Caco-2 (cell line): ENCODE measurements around the gene BEST1. TPM values are rescaled to one million over a fixed set of nuclear protein-coding genes. Genes with fewer than 3 reads are reported as not detected.

ENCODE experiments used
- BruUV-seq: library from RNA; stranded (reverse); fragments of 400-500 nt; replicated peaks from 2 replicates; lab custom pipeline; 2021; lab: Mats Ljungman, UMichigan
- CTCF ChIA-PET: fragments of 300-600 bp; sonication (Branson Sonifier 250); formaldehyde crosslinking; loops from one replicate; lab custom pipeline; 2022; ENCODE audit warnings: antibody characterized with exemption; lab: Charles Lee
- POLR2A ChIA-PET: fragments of 300-600 bp; sonication (Branson Sonifier 250); formaldehyde crosslinking; loops from one replicate; lab custom pipeline; 2022; ENCODE audit warnings: antibody characterized with exemption; lab: Charles Lee
- DNase-seq, 2 experiments: peaks; one replicate each; pipeline versions ENCODE4 v3.0.0 to v3.0.0-alpha.2; 2020 to 2022
- H3K27me3 ChIP-seq: replicated peaks from 2 replicates; pipeline ENCODE4 v1.6.0; 2011; ENCODE audit warnings: low read length; ENCODE audit not compliant: control insufficient read depth, insufficient read depth
- H3K36me3 ChIP-seq: 2 replicates; pipeline ENCODE4 v1.5.1; 2011; ENCODE audit warnings: low read length; ENCODE audit not compliant: control insufficient read depth, insufficient read depth
- H3K4me1 ChIP-seq: fragments of 250-450 bp; sonication (Bioruptor Pico); 2 replicates; pipeline ENCODE4 v1.5.1; 2020; ENCODE audit warnings: mild to moderate bottlenecking
- H3K4me3 ChIP-seq: 2 replicates; pipeline ENCODE4 v1.5.1; 2011; ENCODE audit warnings: low read depth, mild to moderate bottlenecking, control low read depth, low read length
- H3K9me3 ChIP-seq: fragments of 250-450 bp; sonication (Bioruptor Pico); 2 replicates; pipeline ENCODE4 v1.5.1; 2020; ENCODE audit warnings: mild to moderate bottlenecking, moderate library complexity
- H3K27ac Mint-ChIP-seq: one replicate; pipeline ENCODE4 v1.8.0; 2022; ENCODE audit warnings: mixed read lengths; ENCODE audit not compliant: unreplicated experiment
- H3K27me3 Mint-ChIP-seq: one replicate; pipeline ENCODE4 v1.8.0; 2022; ENCODE audit warnings: mixed read lengths; ENCODE audit not compliant: insufficient read depth, unreplicated experiment
- H3K36me3 Mint-ChIP-seq: one replicate; pipeline ENCODE4 v1.8.0; 2022; ENCODE audit warnings: mild to moderate bottlenecking, mixed read lengths; ENCODE audit not compliant: insufficient read depth, unreplicated experiment
- H3K4me1 Mint-ChIP-seq: one replicate; pipeline ENCODE4 v1.8.0; 2022; ENCODE audit warnings: low read depth, mixed read lengths; ENCODE audit not compliant: unreplicated experiment
- H3K4me3 Mint-ChIP-seq: one replicate; pipeline ENCODE4 v1.8.0; 2022; ENCODE audit warnings: mild to moderate bottlenecking, moderate library complexity, mixed read lengths; ENCODE audit not compliant: unreplicated experiment
- H3K9me3 Mint-ChIP-seq: one replicate; pipeline ENCODE4 v1.8.0; 2022; ENCODE audit warnings: mixed read lengths; ENCODE audit not compliant: unreplicated experiment
- intact Hi-C: fragments of 100-400 bp; cut with micrococcal nuclease; formaldehyde crosslinking; loops from one replicate; pipeline ENCODE4 v1.10.0; 2022; ENCODE audit not compliant: unreplicated experiment
- total RNA-seq: library from RNA; stranded (reverse); gene quantifications from 2 replicates; pipeline ENCODE4 v1.2.3, GENCODE V29; 2022
- TF ChIP-seq, protein P1 (sequence below), 2 experiments: fragments of 200-600 bp in 1 of 2; IDR thresholded peaks; 1 replicate in 1 of 2; 2 replicates in 1 of 2; pipeline versions ENCODE4 v1.5.1 to v1.8.0; 2011 to 2022; ENCODE audit warnings: antibody characterized with exemption in 1 of 2, control low read depth in 1 of 2, inconsistent platforms in 1 of 2, low read depth in 1 of 2, low read length in 1 of 2, mild to moderate bottlenecking in 1 of 2, moderate library complexity in 1 of 2; ENCODE audit not compliant: insufficient read depth in 1 of 2, severe bottlenecking in 1 of 2, unreplicated experiment in 1 of 2

The BEST1 gene
- total RNA-seq, 1 experiment from 2014 or later = 6.7 TPM

DNA sequence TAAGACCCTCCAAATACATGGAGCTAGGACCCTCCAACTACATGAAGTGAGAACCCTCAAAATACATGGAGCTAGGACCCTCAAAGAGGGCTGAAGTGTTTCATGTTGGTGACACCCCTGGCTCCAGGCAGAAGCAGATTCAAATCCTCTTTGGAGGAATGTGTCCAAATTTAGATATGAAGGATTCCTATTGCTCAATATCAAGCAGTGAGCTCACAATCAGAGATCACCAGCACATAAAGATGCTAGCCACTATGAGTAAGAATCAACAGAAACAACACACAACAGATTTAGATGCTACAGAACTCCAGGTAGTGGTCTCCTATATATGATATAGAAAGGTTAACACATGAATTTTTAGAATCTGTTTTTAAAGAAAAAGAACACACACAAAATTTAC, 21.5 kb upstream of the BEST1 start:
- Histone ChIP-seq H3K36me3 (no peaks in the 10 kb centered on the region), H3K9me3 (0 out of 2 replicates have a peak, but pooled peaks cover 5% of the 10 kb centered on the region), H3K27me3 (no peaks in the 10 kb centered on the region), H3K4me1 (peaks cover 20% of the 10 kb centered on the region), H3K4me3 (no peak overlapping the region)
- Mint-ChIP-seq H3K27ac (no peak overlapping the region), H3K36me3 (peaks cover 4% of the 10 kb centered on the region), H3K4me1 (peaks cover 22% of the 10 kb centered on the region), H3K27me3 (no peaks in the 10 kb centered on the region), H3K9me3 (peaks cover 10% of the 10 kb centered on the region), H3K4me3 (no peak overlapping the region)
- CTCF ChIA-PET = interaction anchor here (0.6 to 1.4 kb wide), 3 partner anchors 30 to 265 kb away, joined by 3 to 6 read pairs (median 5); no protein-coding TSS in a partner anchor
- no peak for DNase-seq
- BruUV-seq = no TSS peak
- TF ChIP-seq, protein P1, sequence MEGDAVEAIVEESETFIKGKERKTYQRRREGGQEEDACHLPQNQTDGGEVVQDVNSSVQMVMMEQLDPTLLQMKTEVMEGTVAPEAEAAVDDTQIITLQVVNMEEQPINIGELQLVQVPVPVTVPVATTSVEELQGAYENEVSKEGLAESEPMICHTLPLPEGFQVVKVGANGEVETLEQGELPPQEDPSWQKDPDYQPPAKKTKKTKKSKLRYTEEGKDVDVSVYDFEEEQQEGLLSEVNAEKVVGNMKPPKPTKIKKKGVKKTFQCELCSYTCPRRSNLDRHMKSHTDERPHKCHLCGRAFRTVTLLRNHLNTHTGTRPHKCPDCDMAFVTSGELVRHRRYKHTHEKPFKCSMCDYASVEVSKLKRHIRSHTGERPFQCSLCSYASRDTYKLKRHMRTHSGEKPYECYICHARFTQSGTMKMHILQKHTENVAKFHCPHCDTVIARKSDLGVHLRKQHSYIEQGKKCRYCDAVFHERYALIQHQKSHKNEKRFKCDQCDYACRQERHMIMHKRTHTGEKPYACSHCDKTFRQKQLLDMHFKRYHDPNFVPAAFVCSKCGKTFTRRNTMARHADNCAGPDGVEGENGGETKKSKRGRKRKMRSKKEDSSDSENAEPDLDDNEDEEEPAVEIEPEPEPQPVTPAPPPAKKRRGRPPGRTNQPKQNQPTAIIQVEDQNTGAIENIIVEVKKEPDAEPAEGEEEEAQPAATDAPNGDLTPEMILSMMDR (IDR thresholded peaks at IDR 0.05; ENCODE audit: insufficient read depth in 1 of 2, low read depth in 1 of 2, low read length in 1 of 2, severe bottlenecking in 1 of 2, unreplicated experiment in 1 of 2) = no peak
- intact Hi-C loops = no loop called here
- POLR2A ChIA-PET = interaction anchor here (0.5 to 0.7 kb wide), 2 partner anchors 9 to 112 kb away, joined by 3 read pairs; partner anchors contain the start of gene FADS1

DNA sequence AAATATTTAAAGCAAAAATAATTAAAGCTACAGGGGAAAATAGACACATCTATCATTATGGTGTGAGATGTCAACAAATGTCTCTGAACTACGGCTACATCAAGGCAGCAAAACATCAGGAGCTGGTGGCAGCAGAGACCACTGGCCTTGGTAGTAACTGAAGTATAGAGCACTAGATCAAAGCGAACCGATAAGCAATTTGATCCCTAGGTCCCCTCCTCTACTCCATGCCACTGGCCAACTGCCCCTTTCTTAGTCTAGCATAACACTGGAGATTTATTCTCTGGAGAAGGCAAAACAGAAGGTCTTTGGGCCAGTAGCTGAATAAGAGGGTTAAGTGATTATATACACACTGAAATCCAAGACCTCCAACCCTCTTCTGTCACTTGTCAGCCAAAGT, 19.2 kb upstream of the BEST1 start:
- intact Hi-C loops = no loop called here
- TF ChIP-seq, protein P1 (IDR thresholded peaks at IDR 0.05; ENCODE audit: insufficient read depth in 1 of 2, low read depth in 1 of 2, low read length in 1 of 2, severe bottlenecking in 1 of 2, unreplicated experiment in 1 of 2) = no peak
- Mint-ChIP-seq H3K9me3 (peaks cover 16% of the 10 kb centered on the region), H3K4me3 (no peak overlapping the region), H3K36me3 (no peaks in the 10 kb centered on the region), H3K27ac (no peak overlapping the region), H3K4me1 (no peaks in the 10 kb centered on the region), H3K27me3 (no peaks in the 10 kb centered on the region)
- ChIA-PET CTCF (interaction anchor here (1.0 kb wide), 1 partner anchor 32 kb away, joined by 4 read pairs; no protein-coding TSS in a partner anchor), POLR2A (no interaction called here)
- no TSS peak for BruUV-seq
- no peak overlapping the region for H3K4me3 ChIP-seq
- no peaks in the 10 kb centered on the region for H3K4me1 ChIP-seq
- no peaks in the 10 kb centered on the region for H3K36me3 ChIP-seq
- no peak for DNase-seq
- 0 out of 2 replicates have a peak, but pooled peaks cover 7% of the 10 kb centered on the region for H3K9me3 ChIP-seq
- H3K27me3 ChIP-seq = no peaks in the 10 kb centered on the region

- DNase-seq = no peak
- H3K9me3 Mint-ChIP-seq = peaks cover 35% of the 10 kb centered on the region
- H3K4me1 ChIP-seq = no peaks in the 10 kb centered on the region
- TF ChIP-seq, protein P1 (IDR thresholded peaks at IDR 0.05; ENCODE audit: insufficient read depth in 1 of 2, low read depth in 1 of 2, low read length in 1 of 2, severe bottlenecking in 1 of 2, unreplicated experiment in 1 of 2) = no peak
- H3K27me3 ChIP-seq = no peaks in the 10 kb centered on the region
- no peaks in the 10 kb centered on the region for H3K36me3 Mint-ChIP-seq
- no peak overlapping the region for H3K4me3 Mint-ChIP-seq
- no TSS peak for BruUV-seq
- ChIA-PET CTCF (no interaction called here), POLR2A (no interaction called here)
- no peak overlapping the region for H3K4me3 ChIP-seq
- peaks cover 12% of the 10 kb centered on the region; the same call in 1 of the 2 replicates for H3K9me3 ChIP-seq
- H3K36me3 ChIP-seq = no peaks in the 10 kb centered on the region
- no peaks in the 10 kb centered on the region for H3K4me1 Mint-ChIP-seq
- H3K27ac Mint-ChIP-seq = no peak overlapping the region
- intact Hi-C loops = no loop called here
- H3K27me3 Mint-ChIP-seq = peaks cover 8% of the 10 kb centered on the region
Measured at GRCh38 chr11:61935861-61936260, 14.3 kb upstream of the BEST1 start.
